ENCODE results near the gene BARX2.

Gene BARX2

DNA sequence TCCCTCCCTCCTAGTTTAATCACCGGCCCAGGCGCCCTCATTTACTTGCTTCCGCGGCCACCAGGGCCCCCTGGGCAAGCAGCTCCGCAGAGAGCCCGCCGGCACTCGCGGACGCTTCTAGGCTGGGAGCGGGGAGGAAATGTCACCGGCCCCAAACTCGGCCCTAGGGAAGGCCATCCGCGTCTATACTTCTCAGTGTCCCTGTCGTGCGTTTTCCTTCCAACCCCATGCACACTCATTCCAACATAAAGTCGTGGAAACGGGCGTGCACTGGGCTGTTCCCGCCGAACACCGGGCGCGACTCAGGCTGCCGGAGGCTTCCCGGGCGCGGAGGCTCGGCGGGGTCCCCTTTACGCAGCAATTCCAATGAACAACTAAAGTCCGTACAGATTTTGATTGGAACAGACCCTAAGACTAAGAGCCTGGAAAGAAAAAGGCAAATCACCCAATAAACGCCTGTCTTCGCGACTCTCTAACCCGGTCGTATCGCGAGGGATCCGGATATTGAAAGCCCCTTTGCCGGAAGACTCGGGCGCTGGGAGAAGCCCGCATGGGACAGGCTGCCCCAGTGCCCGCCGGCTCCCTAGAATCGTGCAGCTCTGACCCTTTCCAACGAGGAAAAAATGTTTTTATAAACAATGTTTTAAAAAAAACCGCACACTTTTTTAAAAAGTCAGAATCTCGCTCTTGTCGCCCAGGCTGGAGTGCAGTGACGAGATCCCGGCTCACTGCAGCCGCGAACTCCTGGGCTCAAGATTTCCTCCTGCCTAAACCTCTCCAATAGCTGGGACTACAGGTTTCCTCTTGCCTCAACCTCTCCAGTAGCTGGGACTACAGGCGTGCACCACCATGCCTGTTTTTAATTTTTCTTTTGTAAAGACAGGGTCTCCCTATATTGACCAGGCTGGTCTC lies 1.3 kb upstream of the BARX2 start:
- no peak for DNase-seq (ENCODE audit: low read depth in 2 of 2)

DNA sequence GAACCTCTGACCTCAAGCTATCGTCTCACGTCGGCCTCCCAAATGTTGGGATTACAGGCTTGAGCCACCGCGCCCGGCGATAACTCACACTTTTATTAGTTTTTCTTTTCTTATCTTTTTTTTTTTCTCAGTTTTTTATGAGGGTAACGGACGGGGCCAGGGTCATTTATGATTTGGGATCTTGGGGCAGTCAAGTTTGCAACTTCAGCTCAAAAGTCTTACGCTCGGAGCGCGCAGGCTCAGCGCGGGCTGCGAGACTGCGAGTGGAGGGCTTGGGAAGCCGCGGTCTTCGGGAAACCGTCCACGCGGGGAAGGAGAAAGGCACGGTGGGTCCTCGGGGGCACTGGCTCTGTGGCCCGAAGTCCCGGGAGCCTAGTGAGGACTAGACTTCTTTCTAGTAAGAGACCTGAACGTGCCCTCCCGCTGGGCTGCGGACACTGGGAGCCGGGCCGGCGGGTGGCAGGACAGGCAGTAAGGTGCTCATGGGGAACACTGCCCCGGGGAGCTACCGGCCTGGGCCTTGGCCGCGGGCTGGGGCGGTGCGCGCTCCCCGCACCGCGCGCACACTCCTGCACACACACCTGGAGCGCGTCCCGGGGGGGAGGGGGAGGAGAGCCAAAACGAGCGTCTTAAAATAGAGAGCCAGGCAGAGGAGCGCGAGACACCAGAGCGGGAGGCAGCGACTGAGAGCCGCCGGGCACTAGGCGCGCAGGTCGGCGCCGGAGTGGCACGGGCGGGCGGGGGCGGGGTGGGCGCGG lies 476 bp upstream of the BARX2 start:
- DNase-seq (ENCODE audit: low read depth in 2 of 2), result no peak

DNA sequence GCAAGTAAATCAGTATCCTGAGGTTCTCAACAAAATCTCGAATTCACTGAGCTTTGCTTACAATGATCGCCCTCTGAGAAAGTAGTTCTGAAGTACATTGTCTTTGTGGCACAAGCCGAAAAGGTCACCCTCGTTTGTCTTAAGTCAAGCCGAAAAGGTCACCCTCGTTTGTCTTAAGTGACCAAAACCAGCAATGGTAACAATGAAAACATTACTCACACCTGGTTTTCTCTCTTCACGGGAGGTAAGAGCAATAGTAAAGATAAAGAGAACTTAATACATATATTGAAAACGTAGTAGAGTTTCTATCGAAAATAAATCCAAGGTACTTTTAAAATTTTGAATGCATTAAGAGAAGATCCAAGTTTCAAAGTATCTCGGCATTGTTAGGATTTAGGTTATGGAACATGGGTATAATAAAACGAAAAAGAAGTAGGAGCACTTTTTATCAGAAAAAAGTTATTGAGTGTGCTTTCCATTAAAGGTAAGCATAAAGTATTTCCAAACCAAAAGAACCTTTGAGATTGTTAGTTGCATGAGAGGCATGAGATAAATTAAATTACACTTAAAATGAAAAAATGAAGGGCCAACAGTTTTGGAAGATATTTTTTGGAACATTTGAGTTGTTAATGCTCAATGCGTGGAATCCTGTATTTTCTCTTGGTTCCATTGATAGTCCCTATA lies 1.2 kb downstream of the BARX2 start:
- no peak for DNase-seq (ENCODE audit: low read depth in 2 of 2)

DNA sequence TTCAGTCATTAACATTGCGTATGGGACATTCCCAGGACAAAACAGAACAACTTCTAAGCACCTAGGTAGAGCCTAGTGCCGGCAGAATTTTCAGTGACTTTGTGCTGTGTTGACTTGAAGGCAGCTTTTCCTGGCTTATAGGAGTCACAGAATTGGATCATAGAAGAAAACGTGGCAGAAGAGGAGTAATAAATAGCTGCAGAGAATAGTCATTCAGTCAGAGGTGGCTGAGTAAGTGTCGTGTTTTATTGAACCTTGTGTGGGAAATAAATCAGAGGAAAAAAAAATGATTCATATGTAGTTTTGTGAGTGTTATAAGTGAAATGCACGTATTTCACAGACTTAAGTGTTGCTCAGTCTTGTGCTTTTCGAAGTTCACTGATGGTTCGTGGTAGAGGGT lies 2.1 kb downstream of the BARX2 start:
- DNase-seq (ENCODE audit: low read depth in 2 of 2), result no peak

DNA sequence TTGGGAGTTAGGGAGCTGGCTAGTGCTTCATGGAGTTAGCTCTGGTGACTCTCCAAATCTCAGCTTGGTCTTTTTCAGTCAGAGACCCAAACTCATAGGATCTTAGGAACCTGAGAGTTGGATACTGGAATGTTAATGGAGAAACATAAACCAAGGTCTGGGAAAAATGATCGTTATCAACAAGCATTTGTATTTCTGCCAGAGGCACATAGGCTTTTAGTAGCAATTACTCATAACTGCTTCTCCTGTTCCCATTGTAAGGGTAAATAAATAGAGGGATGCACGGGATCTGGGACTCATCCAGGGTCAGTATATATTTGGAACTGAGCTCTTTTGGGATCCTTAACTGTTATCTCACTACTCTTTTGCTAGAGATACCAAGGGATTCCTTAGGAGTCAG lies 4.8 kb downstream of the BARX2 start:
- DNase-seq (ENCODE audit: low read depth in 2 of 2), result no peak

DNA sequence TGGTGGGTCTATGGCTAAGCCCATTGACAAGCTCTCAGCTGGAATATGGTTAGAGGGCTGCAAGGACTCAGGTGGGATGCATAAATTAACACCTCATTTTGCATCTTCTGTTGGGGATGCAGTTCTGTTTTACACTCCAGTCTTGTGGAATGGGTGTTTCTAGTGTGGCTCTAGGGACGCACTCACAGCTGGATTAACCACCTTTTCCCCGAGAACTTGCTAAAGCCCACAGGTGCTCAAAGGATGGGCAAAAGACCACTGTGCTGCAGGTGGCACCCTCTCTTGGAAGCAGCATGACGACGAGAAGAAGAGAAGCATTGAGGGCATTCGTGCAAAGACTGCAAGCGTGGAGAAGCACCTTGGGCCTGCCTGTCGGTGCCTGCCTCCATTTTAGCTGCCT lies 6.9 kb downstream of the BARX2 start:
- DNase-seq (ENCODE audit: low read depth in 2 of 2), result no peak

DNA sequence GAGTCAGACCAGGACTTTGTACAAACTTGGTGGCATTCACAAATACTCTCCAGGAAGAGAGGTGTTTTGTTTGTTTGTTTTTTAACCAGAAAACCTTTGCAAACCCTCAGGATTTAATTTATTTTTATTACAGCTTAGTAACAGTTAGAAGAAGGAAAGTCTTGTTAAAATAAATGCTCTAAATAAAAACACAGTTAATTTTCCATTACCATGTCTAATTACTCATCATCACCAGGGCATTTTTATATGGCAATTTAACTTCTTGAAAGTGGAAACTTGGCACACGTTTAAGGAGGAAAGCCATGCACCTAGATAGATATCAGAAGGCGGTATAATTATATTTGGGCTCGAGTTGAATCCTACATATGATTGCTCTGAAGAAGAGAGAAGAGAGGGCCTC lies 7.4 kb downstream of the BARX2 start:
- no peak for DNase-seq (ENCODE audit: low read depth in 2 of 2)

DNA sequence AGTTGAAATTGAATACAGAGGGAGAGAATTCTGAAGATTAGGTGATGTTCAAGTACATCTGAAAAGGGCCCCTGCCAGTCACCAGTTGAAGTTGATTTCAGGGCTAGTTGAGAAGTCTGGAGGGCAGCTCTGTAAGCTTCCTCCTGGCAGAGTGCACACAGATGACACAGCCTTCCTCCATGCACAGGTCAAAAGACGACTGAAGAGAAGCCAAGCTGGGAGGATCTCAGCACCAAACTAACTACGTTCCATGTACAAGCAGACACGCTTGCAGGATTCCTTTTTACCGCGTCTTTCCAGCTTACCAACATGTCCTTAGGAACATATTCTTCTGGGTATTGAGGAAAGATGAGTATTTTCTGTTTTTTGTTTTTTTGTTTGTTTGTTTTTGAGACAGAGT lies 7.9 kb downstream of the BARX2 start:
- DNase-seq (ENCODE audit: low read depth in 2 of 2), result no peak

DNA sequence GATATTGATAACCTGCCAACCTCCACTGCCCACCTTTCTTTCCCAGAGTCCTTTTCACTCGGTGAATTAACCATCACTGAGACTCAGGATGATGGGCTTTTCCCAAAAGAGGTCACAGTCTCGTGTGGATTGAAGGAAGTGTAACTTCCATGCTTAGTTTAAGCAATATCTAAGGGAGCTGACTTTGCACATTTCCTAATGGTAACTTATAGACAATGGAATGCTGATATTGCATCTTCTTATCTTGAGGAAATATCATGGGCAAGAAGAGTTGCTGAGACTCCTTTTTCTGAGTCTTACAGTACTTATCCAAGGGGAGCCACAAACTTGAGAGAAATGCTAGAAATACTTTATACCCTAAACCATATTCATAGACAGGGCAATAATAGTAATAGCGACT lies 8.8 kb downstream of the BARX2 start:
- DNase-seq (ENCODE audit: low read depth in 2 of 2), result no peak

DNA sequence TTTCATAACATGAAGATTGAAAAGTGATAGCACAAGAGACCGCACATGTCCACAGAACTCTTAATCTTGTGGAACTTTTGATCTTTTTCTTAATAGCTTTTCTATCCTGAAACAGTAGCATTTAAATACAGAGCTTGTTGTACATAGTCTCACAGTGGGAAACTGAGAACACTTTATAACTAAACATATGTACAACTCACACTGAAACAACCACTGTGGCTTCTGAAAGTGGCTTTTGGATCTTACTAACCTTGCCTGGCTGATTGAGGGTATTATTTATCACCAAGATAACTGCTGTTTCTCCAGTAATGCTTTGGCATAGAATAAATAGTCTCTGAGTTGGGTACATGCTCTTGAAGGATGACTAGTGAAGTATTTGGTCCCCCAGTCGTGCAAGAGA lies 10.2 kb downstream of the BARX2 start:
- no peak for DNase-seq (ENCODE audit: low read depth in 2 of 2)

DNA sequence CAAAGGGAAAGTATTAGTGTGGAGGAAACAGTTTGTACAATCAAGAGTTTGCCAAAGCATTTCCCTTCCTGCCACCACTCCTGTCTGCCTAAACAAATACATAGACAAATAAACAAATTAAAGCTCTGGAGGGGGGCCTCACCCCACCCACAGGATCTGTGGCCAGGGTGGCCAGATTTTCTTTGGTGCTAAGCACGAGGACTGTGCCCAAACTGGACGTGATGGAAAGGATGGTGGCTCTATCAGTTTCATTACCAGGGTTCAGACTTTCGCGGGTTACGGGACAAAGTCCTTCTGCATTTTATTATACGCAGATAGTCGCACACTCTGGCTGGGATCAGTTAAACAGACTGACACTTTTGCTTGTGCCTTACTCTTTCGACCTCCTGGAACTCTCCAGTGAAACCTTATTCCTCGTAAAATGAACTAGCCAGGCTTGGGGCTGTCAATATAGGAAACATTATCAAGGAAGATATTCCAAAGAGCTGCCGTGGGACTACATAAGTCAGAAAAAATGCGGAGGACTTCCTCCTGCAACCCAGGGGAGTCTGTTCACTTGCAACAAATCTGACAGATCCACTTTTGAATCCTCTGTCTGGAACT lies 11.2 kb downstream of the BARX2 start:
- no peak for DNase-seq (ENCODE audit: low read depth in 2 of 2)

DNA sequence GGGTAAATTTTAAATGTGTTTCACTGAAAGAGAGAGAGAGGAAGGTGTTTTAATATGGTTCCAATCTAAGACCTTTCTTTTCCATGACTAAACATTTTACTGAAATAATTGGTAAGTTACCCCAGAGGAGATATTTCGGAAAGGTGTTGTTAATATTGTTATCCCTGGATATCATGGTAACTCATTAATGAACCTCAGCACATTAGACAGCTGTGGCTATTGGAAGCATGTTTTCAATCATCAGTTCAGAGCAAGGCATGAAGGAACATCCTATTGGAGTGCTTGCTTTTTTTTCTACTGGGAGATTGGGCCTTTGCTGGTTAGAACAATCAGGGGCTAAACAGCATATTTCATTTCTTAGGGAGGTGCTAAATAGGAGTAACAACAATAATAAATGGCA lies 11.8 kb downstream of the BARX2 start:
- DNase-seq (ENCODE audit: low read depth in 2 of 2), result no peak

DNA sequence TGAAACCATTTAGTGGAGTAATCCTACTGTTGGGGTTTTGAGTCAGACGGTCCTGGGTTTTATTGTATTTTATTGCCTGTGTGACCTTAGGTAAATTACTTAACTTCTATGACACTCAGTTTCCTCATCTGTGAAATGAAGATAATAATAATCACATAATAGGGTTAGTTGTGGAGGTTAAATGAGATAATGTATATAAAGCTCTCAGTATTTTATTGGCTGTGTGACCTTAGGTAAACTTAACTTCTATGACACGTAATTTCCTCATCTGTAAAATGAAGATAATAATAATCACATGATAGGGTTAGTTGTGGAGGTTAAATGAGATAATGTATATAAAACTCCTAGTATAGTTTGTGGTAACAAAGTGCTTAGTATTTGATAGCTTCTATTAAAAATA lies 13.2 kb downstream of the BARX2 start:
- DNase-seq (ENCODE audit: low read depth in 2 of 2), result no peak

DNA sequence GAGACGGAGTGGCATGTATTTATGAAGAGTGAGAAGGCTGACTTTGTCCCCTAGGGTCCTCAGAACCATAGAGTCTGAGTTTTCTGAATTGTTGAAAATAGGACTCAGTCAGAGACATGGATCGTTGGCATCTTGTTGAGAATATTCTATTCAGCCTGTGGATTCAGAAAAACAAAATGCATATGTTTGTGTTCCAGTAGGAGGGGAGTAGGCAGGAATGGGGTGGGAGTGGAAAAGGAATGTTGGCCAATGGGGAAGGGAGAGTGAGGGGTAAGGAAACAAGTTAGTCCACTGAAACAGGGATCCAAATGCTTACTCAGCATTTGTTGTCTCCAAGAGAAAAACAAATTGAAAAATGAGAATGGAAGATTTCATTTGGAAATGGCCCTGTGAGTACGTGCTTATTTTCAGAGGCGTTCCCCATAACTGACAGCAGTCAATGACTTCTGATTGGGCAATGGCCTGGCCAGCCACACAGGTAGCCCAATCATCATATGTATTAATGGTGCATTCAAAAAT lies 14.7 kb downstream of the BARX2 start:
- DNase-seq (ENCODE audit: low read depth in 2 of 2), result no peak

DNA sequence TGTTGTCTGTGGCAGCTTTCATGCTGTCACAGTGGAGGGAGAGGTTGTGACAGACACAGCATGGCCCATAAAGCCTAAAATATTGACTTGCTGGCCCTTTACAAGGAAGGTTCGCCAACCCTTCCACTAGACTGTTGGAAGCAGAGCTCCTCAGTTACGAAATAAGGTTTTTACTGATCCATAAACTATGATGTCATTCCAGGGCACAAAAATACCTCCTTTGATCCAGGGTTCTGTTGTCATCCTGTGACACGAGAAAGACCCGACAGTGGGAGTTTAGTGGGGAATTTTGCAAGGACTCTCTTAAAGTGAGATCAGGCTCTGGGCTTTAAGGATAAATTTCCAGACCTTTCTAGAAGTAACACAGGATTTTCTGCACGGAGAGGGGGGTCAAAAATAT lies 15.7 kb downstream of the BARX2 start:
- no peak for DNase-seq (ENCODE audit: low read depth in 2 of 2)

DNA sequence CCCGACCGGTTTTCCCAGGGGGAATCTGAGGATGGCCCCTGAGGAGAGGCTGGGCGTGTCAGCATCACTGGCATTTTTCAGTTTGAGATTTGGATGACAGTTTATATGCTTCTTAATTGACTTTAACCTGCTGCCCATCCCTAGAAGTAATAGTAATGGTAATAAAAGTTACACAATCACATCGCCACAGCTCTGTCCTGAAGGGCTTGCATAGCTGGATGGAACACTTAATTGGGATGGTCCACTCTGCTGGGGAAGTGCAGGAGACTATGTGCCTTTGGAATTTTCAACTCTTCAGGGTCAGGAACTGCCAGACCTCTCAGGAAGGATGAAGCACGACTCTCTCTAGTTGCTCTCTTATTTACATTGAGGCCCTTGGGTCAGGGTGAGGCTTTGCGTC lies 16.2 kb downstream of the BARX2 start:
- no peak for DNase-seq (ENCODE audit: low read depth in 2 of 2)

DNA sequence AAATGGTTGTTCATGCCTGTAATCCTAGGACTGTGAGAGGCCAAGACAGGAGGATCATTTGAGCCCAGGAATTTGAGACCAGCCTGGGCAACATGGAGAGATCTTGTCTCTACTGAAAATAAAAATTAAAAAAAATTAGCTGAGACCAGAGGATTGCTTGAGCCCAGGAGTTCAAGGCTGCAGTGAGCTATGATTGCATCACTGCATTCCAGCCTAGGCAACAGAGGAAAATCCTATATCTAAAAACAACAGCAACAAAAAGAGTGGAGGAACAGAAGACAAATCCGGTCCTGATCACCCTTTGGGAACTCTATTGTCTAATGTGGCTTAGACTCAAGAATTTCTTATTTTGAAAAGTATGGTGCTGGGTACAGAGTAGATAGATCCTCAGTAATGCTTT lies 17.3 kb downstream of the BARX2 start:
- no peak for DNase-seq (ENCODE audit: low read depth in 2 of 2)

DNA sequence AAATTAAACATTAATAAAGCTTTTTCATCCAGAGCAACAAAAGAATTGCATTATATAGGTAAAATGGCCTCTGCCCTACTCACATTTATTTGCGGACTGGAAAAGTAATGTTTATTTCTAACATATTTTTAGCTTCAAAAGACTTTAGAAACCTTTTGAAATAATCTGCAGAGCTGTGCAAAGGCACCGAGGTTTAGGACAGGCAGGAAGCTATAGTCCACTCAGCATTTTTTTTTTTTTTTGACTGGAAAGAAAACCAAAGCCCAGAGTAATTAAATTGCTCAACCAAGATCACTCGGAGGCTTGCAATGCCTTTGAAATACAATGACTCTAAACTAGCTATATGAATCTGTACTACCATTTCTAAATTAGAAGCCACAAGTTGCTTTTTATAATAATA lies 19.1 kb downstream of the BARX2 start:
- no peak for DNase-seq (ENCODE audit: low read depth in 2 of 2)

DNA sequence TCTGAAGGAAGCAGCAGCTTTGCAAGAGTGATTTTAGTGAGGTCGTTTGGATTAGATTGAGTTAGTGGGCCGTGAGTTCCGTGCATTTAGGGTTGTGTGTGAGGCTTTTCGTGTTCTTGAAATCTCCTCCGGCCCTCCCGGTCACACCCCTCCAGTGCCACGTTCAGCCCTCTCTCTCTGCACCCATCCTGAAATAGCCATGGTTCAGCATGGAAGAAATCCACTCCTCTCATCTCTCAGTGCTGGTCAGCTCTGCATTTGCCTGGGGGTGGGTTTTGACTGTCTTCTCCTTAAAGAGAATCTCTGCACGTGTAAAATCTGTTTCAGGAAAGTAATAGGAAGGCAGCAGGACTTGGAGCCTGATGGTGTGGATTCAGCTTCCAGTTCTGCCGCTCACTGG lies 19.8 kb downstream of the BARX2 start:
- no peak for DNase-seq (ENCODE audit: low read depth in 2 of 2)

DNA sequence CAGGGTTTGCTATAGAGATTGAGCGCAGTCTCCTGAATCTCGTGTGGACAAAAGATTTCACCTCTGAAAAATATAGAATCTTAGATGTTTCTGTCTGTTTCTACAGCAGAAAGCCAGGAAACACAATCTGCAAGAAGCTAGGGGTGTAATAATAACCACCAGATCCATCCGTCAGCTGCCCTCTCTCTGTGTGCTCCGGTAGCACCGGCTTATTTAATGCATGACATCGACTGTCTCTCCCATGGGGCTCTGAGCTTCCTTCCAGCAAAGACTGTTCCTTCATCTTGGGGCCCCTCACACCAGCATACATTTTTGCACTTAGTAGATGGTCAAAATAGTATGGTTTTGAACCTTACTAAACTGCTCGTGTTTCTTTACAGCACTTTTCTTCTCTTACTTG lies 20.2 kb downstream of the BARX2 start:
- no peak for DNase-seq (ENCODE audit: low read depth in 2 of 2)

DNA sequence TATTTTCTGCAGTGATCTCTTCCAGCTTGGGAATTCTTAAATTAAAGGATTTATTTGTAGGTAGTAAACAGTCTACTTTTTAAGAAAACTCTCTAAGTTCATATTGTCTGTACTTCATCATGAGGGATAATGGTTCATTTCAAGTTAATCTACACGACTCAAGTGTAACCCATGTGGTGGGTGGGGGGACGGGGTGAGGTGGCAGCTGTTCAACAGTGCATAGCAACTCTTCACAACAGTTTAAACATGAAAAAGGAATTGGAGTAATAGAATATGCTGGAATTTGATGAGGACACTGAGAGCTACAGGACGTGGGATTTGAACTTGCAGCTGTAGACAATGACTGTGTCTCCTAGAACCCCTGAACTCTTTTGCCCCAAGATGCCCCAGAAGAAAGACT lies 20.8 kb downstream of the BARX2 start:
- no peak for DNase-seq (ENCODE audit: low read depth in 2 of 2)

Measured in stimulated activated CD4-positive, alpha-beta T cell treated with anti-CD3 and anti-CD28 coated beads, Interleukin-1b, Interleukin-23, amount 100 ng/mL, for 1 hour (primary cell).